ENCODE results near the gene ATOSB.

DNA sequence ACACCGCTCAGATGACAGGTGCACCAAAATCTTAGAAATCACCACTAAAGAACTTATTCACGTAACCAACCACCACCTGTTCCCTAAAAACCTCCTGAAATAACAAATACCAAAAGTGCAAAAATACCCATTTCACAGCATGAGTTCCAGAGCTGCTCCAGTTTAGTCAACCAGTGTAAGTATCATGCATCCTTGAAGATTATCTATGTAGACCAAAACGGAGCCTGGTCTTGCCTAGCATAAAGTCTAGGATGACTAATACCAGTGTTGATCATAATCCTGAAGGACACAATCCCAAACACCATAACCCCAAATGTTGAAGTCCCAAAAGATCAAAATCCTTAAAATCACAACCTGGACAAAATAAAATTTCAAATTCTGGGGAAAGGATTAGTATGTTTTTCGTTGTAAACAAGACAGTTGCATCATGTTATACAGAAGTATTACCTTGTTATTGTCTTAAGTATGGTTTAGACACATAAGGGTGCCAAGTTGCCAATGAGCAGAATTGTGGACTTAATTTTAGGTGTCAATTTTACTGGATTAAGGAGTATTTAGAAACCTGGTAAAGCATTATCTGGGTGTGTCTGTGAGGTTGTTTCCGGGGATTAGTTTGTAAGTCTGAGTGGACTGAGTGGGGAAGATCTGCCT lies 61.4 kb downstream of the ATOSB start:
- no peak for TF ChIP-seq SUZ12 (IDR thresholded peaks at IDR 0.05; ENCODE audit: extremely low read depth, insufficient read depth, insufficient read length)
- TF ChIP-seq ZNF274 (IDR thresholded peaks at IDR 0.05; ENCODE audit: low read depth, low read length), result no peak

All from NT2/D1 (cell line).